GM13976 (cell line): ENCODE results near the gene KRTAP5-6.

Experiments
- DNase-seq: peaks from one replicate; pipeline ENCODE4 v3.0.0; 2012; ENCODE audit warnings: low spot score
- in situ Hi-C: fragments of 300-500 bp; cut with MboI; formaldehyde crosslinking; loops from one replicate; pipeline ENCODE4 v1.12.0; 2022; ENCODE audit warnings: low sequenced_read_pairs, mixed read lengths, inconsistent platforms; ENCODE audit not compliant: unreplicated experiment
- TF ChIP-seq, protein P1 (sequence below): IDR thresholded peaks from 2 replicates; pipeline ENCODE4 v1.5.1; 2012; ENCODE audit warnings: borderline replicate concordance, mild to moderate bottlenecking; ENCODE audit not compliant: insufficient read depth; ENCODE audit errors: extremely low read depth, missing control alignments, control extremely low read depth

The KRTAP5-6 gene

DNA sequence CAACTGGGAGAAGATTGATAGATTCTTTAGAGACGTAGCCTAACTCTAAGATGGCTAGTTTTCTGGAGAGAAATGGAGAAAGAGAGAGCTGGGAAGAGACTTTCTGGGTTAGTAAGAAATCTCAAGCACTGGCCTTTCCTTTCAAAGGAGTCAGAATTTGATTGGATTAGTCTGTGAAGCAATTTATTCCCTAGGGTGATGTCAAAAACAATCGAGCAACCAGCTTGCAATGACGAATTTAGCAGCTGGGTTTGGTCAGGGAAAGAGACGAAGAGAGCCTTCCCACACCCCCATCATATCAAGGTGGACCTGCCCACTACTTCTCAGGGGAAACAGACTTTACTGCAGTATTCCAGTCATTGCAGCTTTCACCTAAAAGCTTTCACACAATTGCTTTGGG, 10.8 kb downstream of the KRTAP5-6 start:
- in situ Hi-C loops, result no loop called here
- DNase-seq, result no peak
- TF ChIP-seq, protein P1, sequence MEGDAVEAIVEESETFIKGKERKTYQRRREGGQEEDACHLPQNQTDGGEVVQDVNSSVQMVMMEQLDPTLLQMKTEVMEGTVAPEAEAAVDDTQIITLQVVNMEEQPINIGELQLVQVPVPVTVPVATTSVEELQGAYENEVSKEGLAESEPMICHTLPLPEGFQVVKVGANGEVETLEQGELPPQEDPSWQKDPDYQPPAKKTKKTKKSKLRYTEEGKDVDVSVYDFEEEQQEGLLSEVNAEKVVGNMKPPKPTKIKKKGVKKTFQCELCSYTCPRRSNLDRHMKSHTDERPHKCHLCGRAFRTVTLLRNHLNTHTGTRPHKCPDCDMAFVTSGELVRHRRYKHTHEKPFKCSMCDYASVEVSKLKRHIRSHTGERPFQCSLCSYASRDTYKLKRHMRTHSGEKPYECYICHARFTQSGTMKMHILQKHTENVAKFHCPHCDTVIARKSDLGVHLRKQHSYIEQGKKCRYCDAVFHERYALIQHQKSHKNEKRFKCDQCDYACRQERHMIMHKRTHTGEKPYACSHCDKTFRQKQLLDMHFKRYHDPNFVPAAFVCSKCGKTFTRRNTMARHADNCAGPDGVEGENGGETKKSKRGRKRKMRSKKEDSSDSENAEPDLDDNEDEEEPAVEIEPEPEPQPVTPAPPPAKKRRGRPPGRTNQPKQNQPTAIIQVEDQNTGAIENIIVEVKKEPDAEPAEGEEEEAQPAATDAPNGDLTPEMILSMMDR, result no peak

DNA sequence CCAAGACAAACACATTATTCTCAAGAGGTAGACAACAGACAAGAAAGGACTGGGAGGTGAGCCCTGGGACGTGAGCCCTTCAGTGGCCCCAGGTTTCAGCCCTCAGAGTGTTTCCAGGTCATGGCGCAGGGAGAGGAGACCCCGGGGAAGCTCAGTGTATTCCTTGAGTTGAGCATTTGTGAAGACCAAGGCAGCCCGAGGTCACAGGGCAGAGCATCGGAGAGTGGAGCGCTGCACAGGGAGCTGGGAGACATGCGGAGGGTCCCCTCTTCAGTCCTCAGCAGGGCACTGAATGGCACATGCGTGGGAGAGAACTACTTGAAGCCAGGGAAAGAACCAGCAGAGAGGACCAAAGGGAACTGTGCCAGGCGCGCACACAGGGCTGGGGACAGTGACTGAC, 11.7 kb downstream of the KRTAP5-6 start:
- TF ChIP-seq, protein P1, result no peak
- DNase-seq, result no peak
- in situ Hi-C loops, result no loop called here

DNA sequence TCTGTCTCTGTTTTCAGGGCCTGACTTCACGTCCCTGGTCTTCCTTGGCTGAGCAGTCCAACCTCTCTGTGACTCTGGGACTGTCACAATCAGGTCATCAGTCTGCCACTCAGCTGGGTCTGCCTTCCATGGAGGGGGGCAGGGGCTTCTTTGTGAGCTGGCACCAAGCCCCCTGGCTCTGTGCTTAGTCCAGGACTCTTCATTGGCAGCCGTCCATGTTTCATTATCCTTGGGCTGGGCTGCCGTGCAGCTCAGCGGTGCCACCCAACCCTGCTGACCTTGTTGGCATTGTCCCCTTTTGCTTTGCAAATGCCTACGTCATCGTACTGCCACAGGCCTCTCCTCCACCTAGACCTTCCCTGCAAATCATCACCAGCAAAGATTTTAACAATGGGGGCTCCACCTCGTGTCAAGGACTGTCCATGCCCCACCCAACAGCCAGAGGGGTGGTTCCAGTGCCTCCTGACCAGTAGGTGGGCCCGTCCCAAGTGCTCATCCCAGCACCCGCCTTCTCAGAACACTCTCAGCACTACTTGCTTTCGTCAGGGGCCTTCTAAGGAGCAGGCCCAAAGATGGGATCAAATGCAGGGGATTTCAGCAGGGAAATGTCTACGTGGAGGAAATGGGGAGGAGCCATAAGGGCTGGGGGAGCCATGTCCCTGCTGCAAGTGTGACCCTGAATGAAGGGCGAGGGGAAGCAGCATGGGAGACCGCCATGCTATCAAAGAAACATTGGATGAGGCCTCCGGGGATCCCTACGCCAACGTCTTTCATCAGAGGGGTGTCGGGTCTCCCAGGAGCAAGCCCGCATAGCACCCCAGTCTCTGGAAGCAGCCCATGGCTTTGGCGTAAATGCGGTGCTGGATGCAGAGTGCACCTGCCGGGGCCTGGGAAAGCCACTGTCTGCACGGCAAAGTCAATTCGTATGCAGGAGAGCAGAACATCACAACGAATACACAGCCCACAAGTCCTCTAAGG, 18.2 kb downstream of the KRTAP5-6 start:
- in situ Hi-C loops, result no loop called here
- no peak for DNase-seq
- TF ChIP-seq, protein P1, result no peak

DNA sequence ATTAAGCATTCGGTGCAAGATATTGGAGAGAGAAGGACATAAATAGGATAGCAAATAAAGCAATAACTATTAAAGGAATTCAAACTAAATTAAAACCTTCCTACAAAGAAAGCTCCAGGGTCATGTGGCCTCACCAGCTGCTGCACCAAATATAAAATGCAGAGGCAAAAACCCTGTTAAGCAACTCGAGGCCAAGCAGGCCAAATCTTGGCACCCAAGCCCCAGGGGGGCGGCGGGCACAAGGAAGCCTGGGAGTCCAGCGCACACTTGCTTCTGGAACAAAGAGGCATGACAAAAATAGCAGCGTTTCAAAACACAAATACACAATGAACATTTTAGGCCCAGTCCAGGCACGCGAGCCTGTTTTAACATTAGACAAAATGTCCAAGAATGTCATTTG, 20.8 kb downstream of the KRTAP5-6 start:
- TF ChIP-seq, protein P1, result no peak
- no peak for DNase-seq
- in situ Hi-C loops, result no loop called here

DNA sequence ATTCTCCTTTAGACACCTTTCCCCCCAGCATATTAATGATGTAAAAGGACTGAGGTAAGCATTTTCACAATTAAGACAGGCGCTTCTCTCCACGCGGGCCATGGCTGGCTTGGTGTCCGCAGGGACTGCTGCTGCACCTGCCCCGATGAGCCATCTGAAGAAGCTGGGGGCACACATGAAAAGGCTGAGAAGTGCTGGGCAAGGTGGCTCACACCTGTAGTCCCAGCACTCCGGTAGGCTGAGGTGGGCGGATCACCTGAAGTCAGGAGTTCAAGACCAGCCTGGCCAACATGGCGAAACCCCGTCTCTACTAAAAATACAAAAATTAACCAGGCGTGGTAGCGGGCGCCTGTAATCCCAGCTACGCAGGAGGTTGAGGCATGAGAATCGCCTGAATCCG, 21.3 kb downstream of the KRTAP5-6 start:
- in situ Hi-C loops, result no loop called here
- TF ChIP-seq, protein P1, result no peak
- DNase-seq, result no peak

DNA sequence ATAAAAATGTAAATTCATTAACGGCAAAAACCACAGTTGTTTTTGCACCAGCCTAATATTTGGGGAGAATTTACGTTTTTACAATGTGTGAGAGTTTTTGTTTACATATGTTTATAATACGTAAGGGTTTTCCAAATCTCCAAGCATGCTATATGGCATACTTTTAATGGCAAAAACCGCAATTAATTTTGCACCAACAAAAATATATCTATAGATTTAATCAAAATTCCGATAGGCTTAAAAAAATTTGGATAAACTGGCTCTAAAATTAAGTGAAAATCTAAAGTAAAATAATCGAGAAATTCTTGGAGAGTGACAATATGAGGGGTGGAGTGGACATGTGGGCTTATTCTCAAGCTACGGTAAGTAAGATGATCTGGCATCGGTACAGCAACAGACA, 22.8 kb downstream of the KRTAP5-6 start:
- in situ Hi-C loops, result no loop called here
- no peak for DNase-seq
- TF ChIP-seq, protein P1, result no peak
